GM23338 (cell line): ENCODE results near the gene PRSS27. TPM values are rescaled to one million over a fixed set of nuclear protein-coding genes. Genes with fewer than 3 reads are reported as not detected.

Experiments
- ATAC-seq: fragments of 200-7000 bp; cut with Tn5 transposase; 3 replicates; pipeline ENCODE4 v1.9.1; 2020
- DNase-seq: peaks from one replicate; pipeline ENCODE4 v3.0.0-alpha.2; 2015; ENCODE audit warnings: low spot score
- H2AFZ ChIP-seq: fragments of 200-600 bp; sonication (generic); 2 replicates; pipeline ENCODE4 v1.8.0; 2016; ENCODE audit warnings: antibody characterized with exemption, mild to moderate bottlenecking, moderate library complexity
- H3F3A ChIP-seq: fragments of 200-600 bp; sonication (generic); replicated peaks from 2 replicates; pipeline ENCODE4 v1.8.0; 2017; ENCODE audit warnings: antibody characterized with exemption, mixed run types, low read depth
- H3K27ac ChIP-seq: fragments of 200-600 bp; sonication (generic); 2 replicates; pipeline ENCODE4 v1.6.1; 2016; ENCODE audit warnings: low read depth
- H3K27me3 ChIP-seq: fragments of 200-600 bp; sonication (generic); 2 replicates; pipeline ENCODE4 v1.8.0; 2016; ENCODE audit warnings: mild to moderate bottlenecking, mixed run types, moderate library complexity; ENCODE audit not compliant: insufficient read depth
- H3K36me3 ChIP-seq: fragments of 200-600 bp; sonication (generic); 2 replicates; pipeline ENCODE4 v1.8.0; 2016; ENCODE audit warnings: mild to moderate bottlenecking; ENCODE audit not compliant: insufficient read depth
- H3K4me1 ChIP-seq: fragments of 200-600 bp; sonication (generic); 2 replicates; pipeline ENCODE4 v1.8.0; 2016; ENCODE audit warnings: mild to moderate bottlenecking, moderate library complexity; ENCODE audit not compliant: insufficient read depth
- H3K4me2 ChIP-seq: fragments of 200-600 bp; sonication (generic); 2 replicates; pipeline ENCODE4 v1.7.1; 2017; ENCODE audit warnings: mixed run types
- H3K4me3 ChIP-seq: fragments of 200-600 bp; sonication (generic); 2 replicates; pipeline ENCODE4 v1.6.1; 2016; ENCODE audit warnings: mixed run types
- H3K79me2 ChIP-seq: fragments of 200-600 bp; sonication (generic); replicated peaks from 2 replicates; pipeline ENCODE4 v1.8.0; 2017; ENCODE audit warnings: mild to moderate bottlenecking; ENCODE audit not compliant: insufficient read depth
- H3K9me2 ChIP-seq: fragments of 200-600 bp; sonication (generic); 2 replicates; pipeline ENCODE4 v1.8.0; 2017; ENCODE audit not compliant: insufficient read depth
- H4K20me1 ChIP-seq: fragments of 200-600 bp; sonication (generic); replicated peaks from 2 replicates; pipeline ENCODE4 v1.8.0; 2017; ENCODE audit warnings: mild to moderate bottlenecking; ENCODE audit not compliant: insufficient read depth
- H3K27ac Mint-ChIP-seq: 2 replicates; pipeline ENCODE4 v1.8.0; 2020; ENCODE audit warnings: inconsistent platforms, mild to moderate bottlenecking, moderate library complexity, mixed read lengths
- H3K27me3 Mint-ChIP-seq: 3 replicates; pipeline ENCODE4 v1.8.0; 2022; ENCODE audit warnings: low read depth, mild to moderate bottlenecking, moderate library complexity, mixed read lengths, inconsistent platforms; ENCODE audit not compliant: insufficient read depth, poor library complexity
- H3K36me3 Mint-ChIP-seq: 3 replicates; pipeline ENCODE4 v1.8.0; 2021; ENCODE audit warnings: low read depth, mild to moderate bottlenecking, inconsistent platforms, moderate library complexity, mixed read lengths
- H3K4me1 Mint-ChIP-seq: 3 replicates; pipeline ENCODE4 v1.8.0; 2020; ENCODE audit warnings: mild to moderate bottlenecking, inconsistent platforms, mixed read lengths
- H3K4me3 Mint-ChIP-seq: 3 replicates; pipeline ENCODE4 v1.8.0; 2021; ENCODE audit warnings: moderate library complexity, mild to moderate bottlenecking, inconsistent platforms, mixed read lengths
- H3K9me3 Mint-ChIP-seq: 3 replicates; pipeline ENCODE4 v1.8.0; 2020; ENCODE audit warnings: moderate library complexity, mild to moderate bottlenecking, inconsistent platforms, mixed read lengths
- CTCF ChIP-seq, 2 experiments: fragments of 200-600 bp in 1 of 2; sonication (generic) in 1 of 2; conservative IDR thresholded peaks; 2 replicates each; pipeline versions ENCODE4 v1.5.1 to v1.6.1; 2016 to 2017; ENCODE audit warnings: antibody characterized with exemption in 2 of 2, low read depth in 2 of 2, mild to moderate bottlenecking in 2 of 2, moderate library complexity in 1 of 2
- ETS1 ChIP-seq: IDR thresholded peaks from 2 replicates; pipeline ENCODE4 v1.6.1; 2016; ENCODE audit warnings: antibody characterized with exemption
- EZH2 ChIP-seq: fragments of 200-600 bp; sonication (generic); IDR thresholded peaks from one replicate; pipeline ENCODE4 v1.8.0; 2017; ENCODE audit warnings: antibody characterized with exemption, mild to moderate bottlenecking, low read depth; ENCODE audit not compliant: unreplicated experiment
- EZH2phosphoT487 ChIP-seq: fragments of 200-600 bp; sonication (generic); IDR thresholded peaks from one replicate; pipeline ENCODE4 v1.8.1; 2018; ENCODE audit warnings: antibody characterized with exemption; ENCODE audit not compliant: unreplicated experiment
- JUNB ChIP-seq: IDR thresholded peaks from one replicate; pipeline ENCODE4 v1.6.1; 2016; ENCODE audit warnings: antibody characterized with exemption; ENCODE audit not compliant: unreplicated experiment
- POLR2AphosphoS5 ChIP-seq: IDR thresholded peaks from 2 replicates; pipeline ENCODE4 v1.6.1; 2016; ENCODE audit warnings: antibody characterized with exemption, low read depth
- STAT1 ChIP-seq: IDR thresholded peaks from one replicate; pipeline ENCODE4 v1.6.1; 2016; ENCODE audit warnings: antibody characterized with exemption; ENCODE audit not compliant: unreplicated experiment
- ZNF462 ChIP-seq: fragments of 250-450 bp; sonication (Bioruptor Pico); IDR thresholded peaks from 2 replicates; pipeline ENCODE4 v1.5.0; 2020; ENCODE audit warnings: mild to moderate bottlenecking, moderate library complexity
- polyA plus RNA-seq: library from polyadenylated mRNA; unstranded; fragments of >200 nt; fragmentation: Nextera tagmentation; extraction: Ambion mirVana; gene quantifications from 2 replicates; pipeline ENCODE4 v1.2.1, GENCODE V29; 2016
- total RNA-seq: library from RNA; depleted of rRNA; stranded (reverse); fragments of >200 nt; shearing (Covaris generic); gene quantifications from 2 replicates; pipeline ENCODE4 v1.2.3, GENCODE V29; 2014

Gene PRSS27
- total and polyA plus RNA-seq, 2 experiments from 2014 or later, result 0.73 to 1.6 TPM

GRCh38 chr16:2698103-2698870, 21.7 kb downstream of the PRSS27 start:
- peaks cover 8% of the 10 kb centered on the region for H3K27me3 Mint-ChIP-seq
- no peak for ATAC-seq

More at GRCh38 chr16:2698103-2698870, 21.7 kb downstream of the PRSS27 start:
- no peak overlapping the region for H3K27ac ChIP-seq
- Mint-ChIP-seq H3K4me3 (no peak overlapping the region), H3K36me3 (peaks cover 8% of the 10 kb centered on the region; the same call in 1 of the 3 replicates), H3K4me1 (peaks cover 3% of the 10 kb centered on the region), H3K9me3 (no peaks in the 10 kb centered on the region; the same call in 2 of the 3 replicates), H3K27ac (no peak overlapping the region)
- no peak overlapping the region for H2AFZ ChIP-seq
- no peak overlapping the region for H3K4me2 ChIP-seq
- 0 out of 2 replicates have a peak, but pooled peaks cover 3% of the 10 kb centered on the region for H3K79me2 ChIP-seq
- H3K36me3 ChIP-seq, result no peaks in the 10 kb centered on the region
- DNase-seq, result no peak
- no peak for TF ChIP-seq ZNF462 (CRISPR knock-in tag)
- TF ChIP-seq POLR2AphosphoS5, result no peak
- TF ChIP-seq EZH2phosphoT487, result no peak
- TF ChIP-seq ETS1, result no peak
- no peak for TF ChIP-seq STAT1
- TF ChIP-seq EZH2, result no peak
- no peak for TF ChIP-seq JUNB
- no peak for TF ChIP-seq CTCF (conservative IDR thresholded peaks at IDR 0.05; ENCODE audit: low read depth in 2 of 2)
- H3K4me3 ChIP-seq, result no peak overlapping the region
- H3K9me2 ChIP-seq, result no peaks in the 10 kb centered on the region
- H4K20me1 ChIP-seq, result no peaks in the 10 kb centered on the region
- no peaks in the 10 kb centered on the region for H3K4me1 ChIP-seq
- H3F3A ChIP-seq, result no peaks in the 10 kb centered on the region
- H3K27me3 ChIP-seq, result no peaks in the 10 kb centered on the region
